DND-41 (cell line): ENCODE measurements around the gene ZNF695.

Experiments
- CTCF ChIP-seq: IDR thresholded peaks from 2 replicates; pipeline ENCODE4 v1.5.1; 2012; ENCODE audit warnings: borderline replicate concordance, low read length, moderate library complexity, mild to moderate bottlenecking; ENCODE audit not compliant: poor library complexity, severe bottlenecking; ENCODE audit errors: extremely low read depth
- EZH2 ChIP-seq: IDR thresholded peaks from 3 replicates; pipeline ENCODE4 v1.6.1; 2012; ENCODE audit warnings: borderline replicate concordance, low read depth, mild to moderate bottlenecking, moderate library complexity, low read length, inconsistent platforms; ENCODE audit not compliant: severe bottlenecking

- TF ChIP-seq CTCF (no peak), EZH2 (no peak)
Observed at GRCh38 chr1:246971969-246972368, 35.9 kb downstream of the ZNF695 start.
